Measurements from ENCODE around the gene NCS1. TPM values are rescaled to one million over a fixed set of nuclear protein-coding genes. Genes with fewer than 3 reads are reported as not detected.

NCS1 gene
- total and polyA plus RNA-seq, 2 of the 8 experiments (the other 6 are each of a cell fraction or from before 2014, with no cell fraction given), result 34.7 to 47.6 TPM

- TF ChIP-seq POU5F1 (IDR thresholded peaks at IDR 0.05; ENCODE audit: low read depth, low read length), result no peak
Measured at GRCh38 chr9:130244548-130245165, 72.5 kb downstream of the NCS1 start (continued).

All from H1 (cell line).